ENCODE measurements around the gene PEAK1.
"Not testable (repeated sequence)": the region's sequence is repeated elsewhere in the genome, so short reads cannot be mapped to it uniquely, and the experiment has no call there.

Gene PEAK1

GRCh38 chr15:77173487-77173886, 246.4 kb downstream of the PEAK1 start:
- no peak for DNase-seq

- DNase-seq, result no peak
Measured at GRCh38 chr15:77171221-77171967, 248.5 kb downstream of the PEAK1 start.

GRCh38 chr15:77168616-77169015, 251.3 kb downstream of the PEAK1 start:
- peak; percentile 35 for DNase-seq

GRCh38 chr15:77168141-77168540, 251.8 kb downstream of the PEAK1 start:
- no peak for DNase-seq

GRCh38 chr15:77167406-77167805, 252.5 kb downstream of the PEAK1 start:
- no peak for DNase-seq

GRCh38 chr15:77163781-77164384, 256.0 kb downstream of the PEAK1 start:
- DNase-seq, result no peak

- no peak for DNase-seq
Measured at GRCh38 chr15:77162872-77163633, 256.9 kb downstream of the PEAK1 start.

GRCh38 chr15:77160562-77161478, 259.1 kb downstream of the PEAK1 start:
- DNase-seq, result no peak

- not testable (repeated sequence) for DNase-seq
Measured at GRCh38 chr15:77156000-77156399, 263.9 kb downstream of the PEAK1 start.

GRCh38 chr15:77148191-77148590, 271.7 kb downstream of the PEAK1 start:
- DNase-seq, result no peak

- no peak for DNase-seq
Measured at GRCh38 chr15:77145370-77145769, 274.5 kb downstream of the PEAK1 start.

GRCh38 chr15:77144492-77145070, 275.3 kb downstream of the PEAK1 start:
- DNase-seq, result peak; percentile 100

- DNase-seq, result peak; percentile 78
Measured at GRCh38 chr15:77144026-77144425, 275.9 kb downstream of the PEAK1 start.

- peak; percentile 54 for DNase-seq
Measured at GRCh38 chr15:77143616-77144015, 276.3 kb downstream of the PEAK1 start.

GRCh38 chr15:77143191-77143590, 276.7 kb downstream of the PEAK1 start:
- no peak for DNase-seq

GRCh38 chr15:77140220-77140619, 279.7 kb downstream of the PEAK1 start:
- DNase-seq, result no peak

- DNase-seq, result no peak
Measured at GRCh38 chr15:77139312-77139711, 280.6 kb downstream of the PEAK1 start.

- DNase-seq, result peak; percentile 70
Measured at GRCh38 chr15:77138167-77138522, 281.8 kb downstream of the PEAK1 start.

GRCh38 chr15:77135181-77135580, 284.7 kb downstream of the PEAK1 start:
- DNase-seq, result no peak

GRCh38 chr15:77130315-77130930, 289.5 kb downstream of the PEAK1 start:
- DNase-seq, result no peak

- DNase-seq, result no peak
Measured at GRCh38 chr15:77127626-77128025, 292.3 kb downstream of the PEAK1 start.
